Measurements from ENCODE around the gene TOMM7.
A peak's percentile ranks its signal among the peaks of the same experiment; 100 is the strongest.

Gene TOMM7

DNA sequence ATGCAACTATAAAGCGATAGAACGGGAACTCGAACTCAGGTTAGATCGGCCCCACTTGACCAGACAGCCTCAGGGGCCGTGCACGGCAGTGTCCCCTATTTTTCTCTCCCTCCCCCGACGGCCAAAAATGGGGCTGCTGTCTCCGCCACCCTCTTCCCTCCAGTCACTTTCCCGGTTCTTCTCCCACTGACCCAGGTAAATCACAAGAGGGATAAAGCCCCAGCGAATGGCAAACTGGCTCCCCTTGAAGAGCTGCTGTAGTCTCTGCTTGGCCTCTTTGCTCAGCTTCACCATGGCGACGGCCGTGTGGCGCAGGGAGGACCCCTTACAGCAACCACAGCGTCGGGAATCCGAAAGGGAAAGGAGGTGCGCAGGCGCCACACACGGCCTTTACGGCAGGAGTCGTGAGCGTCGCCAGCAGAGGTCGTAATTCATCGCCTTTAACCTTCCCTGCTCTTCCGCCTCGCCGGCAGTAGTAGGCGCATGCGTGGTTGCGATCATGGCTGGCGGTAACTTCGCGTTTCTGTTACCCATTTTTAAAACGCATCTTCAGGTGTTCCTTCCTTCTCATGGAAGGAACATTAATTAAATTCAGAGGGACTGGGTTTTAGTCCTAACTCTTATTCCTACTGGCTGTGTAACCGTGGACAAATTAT lies at the start of gene TOMM7:
TSS of gene TOMM7 (minus strand) at position 364 of the 656 bp plus-strand sequence. CDS start at position 294, 70 bp downstream.
- DNase-seq (ENCODE audit: low spot score) = peak; percentile 90

DNA sequence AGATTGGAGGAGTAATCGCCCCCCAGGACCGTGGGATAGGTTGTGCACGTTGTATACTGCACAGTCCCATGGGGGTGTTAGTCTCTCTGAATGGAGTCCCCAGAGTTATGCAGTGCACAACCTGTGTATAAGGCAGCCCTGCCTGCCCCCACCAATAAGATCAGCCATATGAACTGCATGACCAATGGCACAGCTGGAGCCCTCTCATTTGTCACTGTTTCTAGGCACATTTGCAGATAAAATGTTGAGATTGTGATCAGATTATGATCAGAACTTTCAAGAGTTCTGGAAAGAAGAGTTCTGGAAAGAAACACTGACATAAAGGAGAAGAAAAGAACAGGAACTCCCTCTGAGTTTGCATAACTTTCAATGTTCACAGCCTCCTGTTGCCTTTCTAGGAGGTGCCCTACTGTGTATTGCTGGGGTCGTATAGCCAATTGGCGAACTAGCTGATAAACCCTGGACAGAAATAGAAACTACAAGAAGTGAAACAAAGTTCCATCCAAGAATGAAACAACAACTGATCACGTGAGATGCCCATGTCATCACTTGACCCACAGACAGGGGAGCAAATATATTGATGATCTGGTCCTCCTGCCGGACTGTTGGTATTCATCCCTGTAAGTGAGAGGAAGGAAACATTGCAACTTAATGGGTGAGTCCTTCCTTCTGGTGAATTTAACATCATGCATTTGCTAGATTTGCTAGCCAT lies 49.6 kb upstream of the TOMM7 start:
- DNase-seq (ENCODE audit: low spot score) = no peak

DNA sequence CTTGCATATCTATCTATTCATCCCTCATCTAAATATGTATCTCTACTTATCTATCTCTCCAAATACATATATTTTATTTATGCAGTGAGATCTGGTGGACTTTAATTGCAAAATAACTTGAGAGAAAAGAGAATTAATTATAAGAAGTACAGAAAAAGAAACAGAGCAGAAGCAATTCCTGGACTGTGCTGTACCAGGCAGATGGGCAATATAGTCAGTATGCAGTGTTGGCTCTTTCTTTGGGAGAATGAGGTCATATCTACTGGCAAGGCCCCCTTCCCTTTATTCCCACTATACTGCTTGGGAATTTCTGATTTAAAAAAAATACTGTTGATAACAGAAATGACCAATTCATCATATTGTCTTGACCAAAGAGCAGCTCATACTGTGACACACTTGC lies 49.0 kb upstream of the TOMM7 start:
- DNase-seq (ENCODE audit: low spot score) = no peak

DNA sequence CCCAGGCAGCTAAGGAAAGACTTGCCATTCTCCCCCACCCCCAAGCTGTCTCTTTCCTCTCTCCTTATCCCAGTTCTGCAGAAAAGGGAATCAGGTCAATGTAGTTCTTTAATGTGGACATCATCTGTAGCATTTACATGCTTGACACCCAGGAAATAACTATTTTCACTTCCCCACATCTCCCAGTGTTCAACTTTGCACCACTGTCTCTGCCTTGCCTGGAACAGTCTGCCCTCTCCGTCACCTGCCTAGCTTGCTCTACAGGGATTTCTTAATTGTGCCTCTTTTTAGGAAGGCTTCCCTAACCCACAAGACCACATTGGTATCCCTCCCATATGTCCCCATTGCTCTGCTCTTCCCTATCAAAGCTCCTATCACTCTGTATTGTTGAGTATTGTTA lies 45.9 kb upstream of the TOMM7 start:
- DNase-seq (ENCODE audit: low spot score) = no peak

DNA sequence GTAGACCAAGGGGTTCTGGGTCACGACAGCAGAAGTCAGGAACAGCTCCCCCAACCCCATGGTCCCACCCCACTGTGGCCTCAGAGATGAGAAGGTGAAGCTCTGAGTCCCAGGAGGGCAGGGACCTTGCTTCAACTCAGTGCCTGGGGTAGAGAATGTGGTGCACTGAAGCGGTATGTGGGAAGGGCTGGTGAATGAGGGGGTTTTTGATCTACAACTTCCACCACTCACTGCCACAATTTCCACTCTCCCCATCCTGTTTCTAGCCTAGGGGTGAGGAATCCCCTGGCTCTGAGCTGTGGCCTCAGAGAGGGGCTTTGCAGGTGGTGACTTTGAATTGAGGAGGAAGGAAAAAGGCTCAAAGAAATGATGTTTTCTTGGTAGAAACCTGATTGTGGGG lies 44.9 kb upstream of the TOMM7 start:
- DNase-seq (ENCODE audit: low spot score) = no peak

DNA sequence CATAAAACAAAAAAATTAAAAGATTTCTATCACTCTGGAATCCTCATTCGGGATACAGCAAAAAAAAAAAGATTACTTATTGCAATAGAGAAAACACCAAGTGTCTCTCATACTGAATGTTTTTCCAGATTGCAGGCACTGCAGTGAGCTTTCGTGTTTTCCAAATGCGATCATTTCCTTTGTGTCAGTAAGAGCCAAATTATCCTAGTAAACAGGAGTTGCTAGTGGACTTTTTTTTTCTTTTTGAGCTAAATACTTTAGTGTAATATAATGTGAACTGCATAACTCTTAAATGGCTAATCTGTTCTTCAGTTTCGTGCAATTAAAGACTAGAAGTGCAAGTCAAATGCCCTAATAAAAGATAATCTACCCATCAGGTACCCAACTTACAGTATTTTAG lies 44.4 kb upstream of the TOMM7 start:
- DNase-seq (ENCODE audit: low spot score) = no peak

DNA sequence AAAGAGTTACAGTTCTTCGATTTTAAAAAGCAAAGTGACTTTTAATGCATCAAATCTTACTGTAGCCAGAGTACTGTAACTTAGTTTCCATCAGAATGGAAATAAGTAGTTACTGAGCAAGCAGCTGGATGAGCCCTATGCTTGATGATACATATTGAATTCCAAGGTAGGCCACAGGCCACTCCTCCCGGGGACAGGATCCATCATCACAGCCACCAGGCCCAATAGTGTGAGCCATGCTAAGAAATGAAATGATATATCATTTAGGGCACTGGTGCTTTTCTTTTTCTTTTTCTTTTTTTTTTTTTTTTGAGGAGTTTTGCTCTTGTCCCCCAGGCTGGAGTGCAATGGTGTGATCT lies 42.9 kb upstream of the TOMM7 start:
- DNase-seq (ENCODE audit: low spot score) = no peak

DNA sequence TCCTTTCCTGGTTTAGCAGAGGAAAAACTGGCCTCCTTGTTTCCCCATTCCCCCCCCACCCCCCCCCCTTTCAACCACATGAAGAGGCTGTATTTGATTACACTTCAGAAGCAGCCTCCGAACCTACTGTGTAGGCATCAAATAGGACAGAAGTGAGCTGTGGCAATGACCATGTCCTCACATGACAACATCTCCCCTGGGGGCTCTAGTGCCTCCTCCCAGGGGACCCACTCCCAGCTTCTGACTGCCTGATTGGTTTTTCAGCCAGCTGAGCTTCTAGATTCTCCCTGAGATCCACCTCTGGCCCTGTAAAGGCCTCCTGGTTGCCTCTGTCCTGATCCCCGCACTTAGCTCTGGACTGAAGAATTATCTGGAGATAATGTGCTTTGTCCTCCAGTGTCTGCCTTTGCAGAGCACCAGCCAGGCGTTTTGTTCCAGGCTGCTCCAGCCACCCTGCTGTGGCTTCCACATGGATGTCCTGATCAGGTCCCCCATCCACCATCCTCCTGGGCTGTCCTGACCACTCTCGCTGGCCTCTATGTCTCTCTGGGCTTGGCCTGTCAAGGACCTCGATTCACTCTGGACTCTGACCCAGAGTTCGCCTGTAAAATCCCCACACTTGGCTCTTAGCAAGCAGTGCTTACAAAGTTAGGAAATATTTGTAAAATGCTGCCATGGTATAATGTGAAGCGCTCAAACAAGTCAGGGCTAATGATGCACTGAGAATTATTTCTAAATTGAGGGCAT lies 42.4 kb upstream of the TOMM7 start:
- no peak for DNase-seq (ENCODE audit: low spot score)

DNA sequence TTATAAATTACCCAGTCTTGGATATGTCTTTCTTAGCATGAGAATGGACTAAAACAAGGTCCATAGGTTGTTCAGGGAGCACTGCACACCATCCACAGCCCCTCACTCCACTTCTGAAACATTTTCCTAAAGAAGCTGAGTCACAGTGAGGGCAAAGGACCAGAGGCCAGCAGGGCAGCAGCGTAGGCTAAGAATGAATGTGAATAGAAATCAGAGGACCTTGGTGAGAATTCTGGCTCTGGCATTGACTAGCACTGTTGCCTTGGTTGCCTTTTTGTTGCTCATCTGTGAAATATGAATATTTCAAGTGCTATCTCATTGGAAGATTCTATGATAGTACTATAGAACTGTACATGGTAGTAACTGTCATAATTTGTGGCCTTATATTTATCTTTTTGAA lies 41.7 kb upstream of the TOMM7 start:
- DNase-seq (ENCODE audit: low spot score) = no peak

DNA sequence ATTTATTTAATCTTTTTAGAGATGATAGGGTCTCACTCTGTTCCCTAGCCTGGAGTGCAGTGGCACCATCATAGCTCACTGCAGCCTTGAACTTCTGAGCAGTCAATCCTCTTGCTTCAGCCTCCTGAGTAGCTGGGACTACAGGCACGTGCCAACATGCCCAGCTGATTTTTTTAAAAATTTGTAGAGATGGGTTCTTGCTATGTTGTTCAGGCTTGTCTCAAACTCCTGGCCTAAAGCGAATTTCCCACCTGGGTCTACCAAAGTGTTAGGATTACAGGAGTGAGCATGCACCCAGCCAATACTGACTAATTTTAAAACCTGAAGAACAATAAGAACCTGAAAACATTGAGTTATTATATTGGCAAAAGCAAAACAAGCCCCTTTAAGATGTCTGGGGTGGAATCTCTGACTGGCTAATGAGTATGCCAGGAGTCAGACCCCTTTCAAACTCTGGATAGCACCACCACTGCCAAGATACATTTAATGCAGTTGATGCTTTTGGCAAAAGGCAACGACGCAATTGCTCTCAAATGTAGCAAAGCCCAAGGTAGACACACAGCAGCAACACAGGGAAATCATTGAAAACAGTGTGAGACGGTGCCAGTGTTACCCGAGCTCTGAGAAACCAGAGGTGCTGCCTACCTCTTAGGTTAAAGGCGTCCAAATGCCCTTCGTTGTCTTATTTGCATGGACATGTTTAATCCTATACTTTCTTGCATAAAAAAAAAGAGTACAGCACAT lies 40.7 kb upstream of the TOMM7 start:
- no peak for DNase-seq (ENCODE audit: low spot score)

DNA sequence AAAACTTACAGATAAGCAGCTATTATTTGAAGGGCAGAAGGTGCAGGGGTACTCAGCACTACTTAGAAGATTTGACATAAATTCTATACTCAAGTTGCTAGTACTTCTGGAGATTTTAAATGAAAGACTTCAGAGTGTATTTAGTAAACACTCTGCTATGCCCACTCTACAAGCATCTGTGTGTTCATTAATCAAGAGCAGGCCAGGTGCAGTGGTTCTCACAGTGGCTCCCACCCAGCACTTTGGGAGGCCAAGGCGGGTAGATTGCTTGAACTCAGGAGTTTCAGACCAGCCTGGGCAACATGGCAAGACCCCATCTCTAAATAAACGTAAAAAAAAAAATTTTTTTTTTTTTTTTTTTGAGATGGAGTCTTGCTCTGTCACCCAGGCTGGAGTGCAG lies 38.9 kb upstream of the TOMM7 start:
- DNase-seq (ENCODE audit: low spot score) = no peak

DNA sequence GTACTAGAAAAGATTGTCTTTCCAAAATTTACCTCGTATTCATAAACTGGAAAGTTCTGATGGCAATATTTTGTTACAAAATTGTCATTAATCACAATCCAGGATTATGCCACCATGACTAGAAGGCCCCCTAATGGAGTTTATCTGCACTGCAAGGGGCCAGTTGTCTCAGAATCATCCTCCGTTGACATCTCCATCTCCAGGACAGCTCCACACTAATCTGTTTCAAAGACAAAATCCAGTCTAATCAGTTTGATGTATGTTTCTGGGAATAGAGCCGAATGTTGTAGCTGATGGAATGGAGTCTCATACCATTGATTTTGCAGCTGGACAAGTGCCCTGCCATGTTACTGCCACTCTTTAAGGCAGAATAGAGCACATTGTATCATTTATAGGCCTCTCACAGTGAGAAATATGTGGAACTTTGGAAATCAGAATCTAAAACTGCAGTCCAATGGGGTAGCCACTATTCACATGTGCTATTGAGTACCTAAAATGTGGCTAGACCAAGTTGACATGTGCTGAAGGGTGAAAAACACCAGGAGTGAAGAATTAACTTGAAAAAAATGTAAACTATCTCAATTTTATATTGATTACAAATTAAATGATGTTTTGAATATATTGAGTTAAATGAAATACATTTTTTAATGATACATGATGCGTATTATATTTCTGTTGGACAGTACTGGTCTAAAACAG lies 38.3 kb upstream of the TOMM7 start:
- peak; percentile 32 for DNase-seq (ENCODE audit: low spot score)

DNA sequence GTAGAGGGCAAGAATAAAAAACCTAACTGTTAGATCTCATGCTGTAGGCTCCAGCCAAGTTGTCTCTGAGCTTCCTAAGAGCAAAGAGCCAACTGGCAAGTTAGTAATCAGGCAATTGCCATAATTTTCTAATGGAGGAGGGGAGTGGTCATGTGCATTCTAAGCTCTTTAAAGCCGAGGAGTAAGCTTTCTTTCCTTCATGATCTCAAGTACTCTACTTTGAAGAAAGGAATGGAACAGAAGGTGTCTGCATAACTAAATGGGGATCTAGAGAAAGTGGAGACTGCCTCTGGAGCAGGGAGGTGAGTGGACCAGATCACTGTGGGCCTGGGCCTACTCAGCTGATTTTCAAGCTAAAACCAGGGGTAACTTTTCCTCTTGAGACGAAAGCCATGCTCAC lies 37.7 kb upstream of the TOMM7 start:
- no peak for DNase-seq (ENCODE audit: low spot score)

DNA sequence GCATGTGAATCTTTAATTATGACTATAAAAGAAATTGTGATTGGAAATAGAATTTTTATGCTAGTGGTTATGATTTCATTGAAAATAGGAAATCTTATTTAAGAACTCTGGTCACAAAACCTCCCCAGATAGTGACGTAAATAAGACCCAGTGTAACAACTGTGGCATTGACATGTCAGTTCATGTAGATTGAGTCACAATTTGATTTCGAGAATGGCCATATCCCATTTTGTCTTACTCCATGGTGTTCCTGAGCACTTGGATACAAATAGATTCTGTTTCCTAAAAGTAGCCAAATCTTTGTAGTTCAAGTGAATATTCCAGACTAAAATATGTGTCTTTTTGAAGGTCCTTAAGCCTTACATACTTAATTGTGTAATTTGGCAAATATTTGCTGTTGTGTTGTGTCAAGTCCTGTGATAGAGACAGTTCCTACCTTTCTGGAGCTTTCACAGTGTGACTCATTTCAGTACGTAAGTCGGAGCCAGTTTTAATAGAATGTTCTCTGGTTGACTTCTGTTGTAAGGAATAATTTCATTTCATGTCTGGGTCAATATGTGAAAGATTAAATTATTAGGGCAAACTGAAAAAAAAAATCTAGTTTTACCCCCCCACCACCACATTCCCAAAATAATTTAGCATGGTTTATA lies 37.1 kb upstream of the TOMM7 start:
- DNase-seq (ENCODE audit: low spot score) = no peak

DNA sequence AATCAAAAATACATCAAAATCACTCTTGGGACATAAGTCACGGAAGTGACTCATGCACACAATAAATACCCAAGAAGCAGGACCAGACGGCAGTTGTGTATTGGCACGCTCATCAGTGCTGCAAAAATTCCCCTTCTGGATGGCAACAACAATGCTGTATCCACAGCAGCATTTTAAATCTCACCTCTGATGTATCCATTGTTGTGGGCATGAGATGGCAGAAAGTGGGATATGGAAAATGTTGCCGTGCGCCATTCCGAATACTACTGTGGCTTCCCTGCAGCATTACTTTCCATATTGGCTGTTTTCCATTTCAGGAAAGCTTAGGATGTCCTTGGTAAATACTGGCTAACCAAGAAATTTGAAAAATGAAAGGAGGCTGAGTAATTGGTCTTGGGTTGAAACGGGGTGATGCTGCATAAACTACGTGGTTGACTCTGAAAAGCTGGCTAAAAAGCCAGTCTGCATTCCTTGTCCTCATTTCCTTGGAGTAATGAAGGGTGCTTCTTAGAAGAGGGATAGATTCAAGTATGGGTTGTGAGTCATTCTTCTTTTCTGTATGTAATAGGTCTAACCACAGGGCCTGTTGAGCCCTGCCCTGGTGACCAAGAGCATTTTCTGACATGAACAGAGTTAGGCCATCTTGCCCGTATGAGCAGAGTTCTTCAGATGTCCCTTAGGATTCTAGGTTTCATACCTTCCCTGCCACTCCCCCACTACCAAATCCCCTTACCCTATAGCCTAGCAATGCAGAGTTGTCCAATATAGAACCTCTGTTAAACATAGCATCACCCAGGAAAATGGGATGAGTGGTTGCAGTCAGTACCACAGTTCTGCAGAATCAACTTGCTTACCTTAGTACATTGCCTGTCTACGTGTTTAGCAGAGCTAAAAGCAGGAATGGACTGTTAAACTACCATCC lies 36.3 kb upstream of the TOMM7 start:
- DNase-seq (ENCODE audit: low spot score) = no peak

DNA sequence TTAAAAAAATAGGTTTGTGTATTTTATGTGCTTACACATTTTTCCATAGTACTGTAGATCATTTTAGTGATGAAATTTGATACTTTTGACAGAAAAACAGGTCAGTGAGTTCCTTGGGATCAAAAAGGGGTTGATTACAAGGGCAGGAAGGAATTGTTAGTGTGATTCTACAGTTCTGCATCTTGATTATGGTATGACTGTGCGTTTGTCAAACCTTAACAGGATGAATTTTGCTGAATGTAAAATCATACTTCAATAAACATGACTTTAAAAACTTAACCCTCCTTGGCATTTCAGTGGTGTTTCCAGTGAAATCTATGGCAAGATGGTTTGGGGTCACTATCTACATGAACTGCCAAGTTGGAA lies 35.6 kb upstream of the TOMM7 start:
- DNase-seq (ENCODE audit: low spot score) = no peak

DNA sequence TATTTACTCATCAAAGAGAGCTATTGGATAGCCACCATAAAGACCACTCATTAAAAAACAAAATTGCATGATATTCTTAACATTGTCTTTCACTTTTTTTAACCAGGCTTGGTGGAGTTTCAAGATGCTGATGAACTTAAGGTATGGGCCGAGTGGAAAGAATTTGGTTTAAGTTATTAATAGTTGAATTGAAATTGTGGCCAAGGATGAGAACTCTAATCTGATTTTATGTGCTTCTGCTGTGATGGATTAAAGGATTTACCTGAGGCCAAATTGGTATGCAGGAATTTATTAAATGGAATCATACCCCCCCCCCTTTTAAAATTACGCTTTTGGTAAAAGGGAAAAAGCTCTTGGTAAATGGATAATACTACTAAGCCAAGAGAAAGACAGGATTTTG lies 33.8 kb upstream of the TOMM7 start:
- DNase-seq (ENCODE audit: low spot score) = no peak

DNA sequence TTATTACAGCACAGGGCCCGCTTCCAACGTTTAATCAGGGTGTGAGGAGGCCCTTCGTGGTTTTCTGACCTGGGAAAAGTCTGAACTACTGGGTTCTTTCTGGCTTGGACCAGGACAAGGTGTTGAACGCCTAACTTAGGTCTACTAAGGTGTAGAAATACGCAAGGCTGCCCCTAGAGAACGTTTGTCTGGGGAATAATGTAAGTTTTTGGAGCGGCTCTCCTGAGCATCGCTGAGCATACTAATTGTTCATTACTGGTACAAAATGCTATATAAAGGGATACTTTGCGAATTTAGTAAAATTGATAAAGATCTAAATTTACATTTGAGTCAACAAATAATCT lies 32.4 kb upstream of the TOMM7 start:
- DNase-seq (ENCODE audit: low spot score) = peak; percentile 23

DNA sequence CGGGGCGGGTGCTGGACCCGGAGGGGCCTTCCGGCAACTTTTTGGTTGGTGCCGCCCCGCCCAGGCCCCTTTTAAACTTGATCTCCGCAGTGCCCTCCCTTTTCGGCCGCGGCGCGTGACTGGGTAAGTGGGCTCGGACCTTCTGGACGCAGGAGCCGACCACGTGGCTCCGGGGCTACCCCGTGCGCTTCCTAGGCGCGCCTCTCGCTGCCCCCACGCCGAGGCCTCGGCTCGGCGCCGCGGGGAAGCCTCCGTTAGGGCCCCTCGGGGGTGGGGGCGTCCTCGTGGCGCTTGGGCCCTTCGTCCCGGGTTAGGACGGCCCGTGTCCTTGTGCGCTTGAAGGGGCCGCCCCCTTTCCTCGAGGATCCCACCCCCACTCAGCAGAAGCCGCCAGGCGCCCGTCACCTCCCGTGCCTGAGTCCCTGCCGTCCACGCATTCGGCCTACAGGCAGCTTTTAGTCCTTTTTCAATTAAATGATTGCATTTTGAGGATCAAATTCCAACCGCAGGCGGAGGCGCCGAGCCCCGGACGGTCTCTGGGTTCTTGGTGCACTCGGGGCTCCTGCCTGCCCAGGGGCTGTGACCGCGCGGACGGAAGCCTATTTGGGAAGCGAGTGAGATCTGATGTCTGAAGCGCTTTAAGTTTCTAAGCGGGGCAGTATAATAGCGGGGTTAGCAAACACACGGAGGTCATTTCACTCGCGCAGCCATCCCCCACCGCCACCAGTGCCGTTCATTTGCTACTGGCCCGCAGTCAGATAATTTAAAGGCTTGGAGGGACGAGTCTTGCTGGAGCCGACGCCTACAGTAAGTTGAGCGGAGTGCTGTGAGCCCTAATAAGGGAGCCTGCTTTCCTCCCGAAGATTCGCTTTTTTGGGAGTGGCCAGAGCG lies 31.8 kb upstream of the TOMM7 start:
- DNase-seq (ENCODE audit: low spot score) = peak; percentile 74

Data from CD4-positive, alpha-beta T cell treated with Interleukin-15 for 4 hours (primary cell).